ENCODE data around the gene OLFM2.
"Not testable (repeated sequence)": the region's sequence is repeated elsewhere in the genome, so short reads cannot be mapped to it uniquely, and the experiment has no call there.

OLFM2 gene

GRCh38 chr19:9847087-9847671 is 89.1 kb downstream of the OLFM2 start:
- Histone ChIP-seq H3K4me1 (ENCODE audit: control insufficient read depth, insufficient read depth, low read length) (peaks cover 11% of the 10 kb centered on the region), H3K27ac (ENCODE audit: low read depth, low read length) (no peak overlapping the region), H3K9me3 (ENCODE audit: control insufficient read depth, insufficient read depth, low read length) (no peaks in the 10 kb centered on the region), H3K36me3 (ENCODE audit: control insufficient read depth, insufficient read depth, low read length) (peaks cover 45% of the 10 kb centered on the region), H3K4me3 (ENCODE audit: low read depth, low read length) (no peak overlapping the region), H3K27me3 (ENCODE audit: control insufficient read depth, insufficient read depth, low read length) (no peaks in the 10 kb centered on the region), H3K9ac (ENCODE audit: low read depth, low read length) (no peak overlapping the region)

- H3K9ac ChIP-seq (ENCODE audit: low read depth, low read length); H3K27ac ChIP-seq (ENCODE audit: low read depth, low read length); H3K4me3 ChIP-seq (ENCODE audit: low read depth, low read length); H3K27me3 ChIP-seq (ENCODE audit: control insufficient read depth, insufficient read depth, low read length); H3K9me3 ChIP-seq (ENCODE audit: control insufficient read depth, insufficient read depth, low read length); H3K4me1 ChIP-seq (ENCODE audit: control insufficient read depth, insufficient read depth, low read length): not testable (repeated sequence)
- peaks cover 75% of the 10 kb centered on the region for H3K36me3 ChIP-seq (ENCODE audit: control insufficient read depth, insufficient read depth, low read length)
These were observed 92.6 kb downstream of the OLFM2 start for GRCh38 chr19:9843626-9844273.

- peaks cover 75% of the 10 kb centered on the region for H3K36me3 ChIP-seq (ENCODE audit: control insufficient read depth, insufficient read depth, low read length)
These were observed 93.3 kb downstream of the OLFM2 start for GRCh38 chr19:9842834-9843625.

GRCh38 chr19:9839415-9839814 is 96.9 kb downstream of the OLFM2 start:
- H3K4me1 ChIP-seq (ENCODE audit: control insufficient read depth, insufficient read depth, low read length) = no peaks in the 10 kb centered on the region
- H3K36me3 ChIP-seq (ENCODE audit: control insufficient read depth, insufficient read depth, low read length) = peaks cover 63% of the 10 kb centered on the region
- no peak overlapping the region for H3K9ac ChIP-seq (ENCODE audit: low read depth, low read length)
- no peak overlapping the region for H3K4me3 ChIP-seq (ENCODE audit: low read depth, low read length)
- H3K9me3 ChIP-seq (ENCODE audit: control insufficient read depth, insufficient read depth, low read length) = no peaks in the 10 kb centered on the region
- no peak overlapping the region for H3K27ac ChIP-seq (ENCODE audit: low read depth, low read length)
- no peaks in the 10 kb centered on the region for H3K27me3 ChIP-seq (ENCODE audit: control insufficient read depth, insufficient read depth, low read length)

More at GRCh38 chr19:9842834-9843625, 93.3 kb downstream of the OLFM2 start:
- Histone ChIP-seq H3K4me1 (ENCODE audit: control insufficient read depth, insufficient read depth, low read length) (no peaks in the 10 kb centered on the region), H3K4me3 (ENCODE audit: low read depth, low read length) (no peak overlapping the region), H3K27me3 (ENCODE audit: control insufficient read depth, insufficient read depth, low read length) (no peaks in the 10 kb centered on the region), H3K9ac (ENCODE audit: low read depth, low read length) (no peak overlapping the region), H3K27ac (ENCODE audit: low read depth, low read length) (no peak overlapping the region), H3K9me3 (ENCODE audit: control insufficient read depth, insufficient read depth, low read length) (no peaks in the 10 kb centered on the region)

- Histone ChIP-seq H3K9ac (ENCODE audit: low read depth, low read length) (no peak overlapping the region), H3K27ac (ENCODE audit: low read depth, low read length) (no peak overlapping the region), H3K36me3 (ENCODE audit: control insufficient read depth, insufficient read depth, low read length) (peaks cover 52% of the 10 kb centered on the region), H3K4me1 (ENCODE audit: control insufficient read depth, insufficient read depth, low read length) (no peaks in the 10 kb centered on the region), H3K27me3 (ENCODE audit: control insufficient read depth, insufficient read depth, low read length) (no peaks in the 10 kb centered on the region), H3K4me3 (ENCODE audit: low read depth, low read length) (no peak overlapping the region), H3K9me3 (ENCODE audit: control insufficient read depth, insufficient read depth, low read length) (no peaks in the 10 kb centered on the region)
These were observed 98.0 kb downstream of the OLFM2 start for GRCh38 chr19:9838324-9838723.

- Histone ChIP-seq H3K4me3 (ENCODE audit: low read depth, low read length) (peak overlapping the region; percentile 80), H3K9ac (ENCODE audit: low read depth, low read length) (no peak overlapping the region), H3K27ac (ENCODE audit: low read depth, low read length) (no peak overlapping the region), H3K36me3 (ENCODE audit: control insufficient read depth, insufficient read depth, low read length) (peaks cover 32% of the 10 kb centered on the region), H3K27me3 (ENCODE audit: control insufficient read depth, insufficient read depth, low read length) (no peaks in the 10 kb centered on the region), H3K9me3 (ENCODE audit: control insufficient read depth, insufficient read depth, low read length) (no peaks in the 10 kb centered on the region), H3K4me1 (ENCODE audit: control insufficient read depth, insufficient read depth, low read length) (no peaks in the 10 kb centered on the region)
These were observed 100.3 kb downstream of the OLFM2 start for GRCh38 chr19:9836021-9836420.

GRCh38 chr19:9835507-9835949 is 100.8 kb downstream of the OLFM2 start:
- no peaks in the 10 kb centered on the region for H3K4me1 ChIP-seq (ENCODE audit: control insufficient read depth, insufficient read depth, low read length)
- H3K9me3 ChIP-seq (ENCODE audit: control insufficient read depth, insufficient read depth, low read length) = no peaks in the 10 kb centered on the region
- peak overlapping the region; percentile 80 for H3K4me3 ChIP-seq (ENCODE audit: low read depth, low read length)
- H3K36me3 ChIP-seq (ENCODE audit: control insufficient read depth, insufficient read depth, low read length) = peaks cover 28% of the 10 kb centered on the region
- no peaks in the 10 kb centered on the region for H3K27me3 ChIP-seq (ENCODE audit: control insufficient read depth, insufficient read depth, low read length)
- peak overlapping the region; percentile 41 for H3K9ac ChIP-seq (ENCODE audit: low read depth, low read length)
- H3K27ac ChIP-seq (ENCODE audit: low read depth, low read length) = peak overlapping the region; percentile 35

- no peaks in the 10 kb centered on the region for H3K9me3 ChIP-seq (ENCODE audit: control insufficient read depth, insufficient read depth, low read length)
- H3K27ac ChIP-seq (ENCODE audit: low read depth, low read length) = peak within 1 kb of the TSS; percentile 35
- no peaks in the 10 kb centered on the region for H3K27me3 ChIP-seq (ENCODE audit: control insufficient read depth, insufficient read depth, low read length)
- H3K9ac ChIP-seq (ENCODE audit: low read depth, low read length) = peak within 1 kb of the TSS; percentile 41
- H3K36me3 ChIP-seq (ENCODE audit: control insufficient read depth, insufficient read depth, low read length) = peaks cover 28% of the 10 kb centered on the region
- H3K4me3 ChIP-seq (ENCODE audit: low read depth, low read length) = peak within 1 kb of the TSS; percentile 80
- no peaks in the 10 kb centered on the region for H3K4me1 ChIP-seq (ENCODE audit: control insufficient read depth, insufficient read depth, low read length)
These were observed 101.4 kb downstream of the OLFM2 start, which contains the start of gene PIN1 for GRCh38 chr19:9834726-9835506. TSS of gene PIN1 (plus strand) at chr19:9835318. CDS start at chr19:9835345, 27 bp downstream.

GRCh38 chr19:9834307-9834725 is 102.0 kb downstream of the OLFM2 start:
- no peak overlapping the region for H3K9ac ChIP-seq (ENCODE audit: low read depth, low read length)
- peaks cover 26% of the 10 kb centered on the region for H3K36me3 ChIP-seq (ENCODE audit: control insufficient read depth, insufficient read depth, low read length)
- no peaks in the 10 kb centered on the region for H3K9me3 ChIP-seq (ENCODE audit: control insufficient read depth, insufficient read depth, low read length)
- no peaks in the 10 kb centered on the region for H3K27me3 ChIP-seq (ENCODE audit: control insufficient read depth, insufficient read depth, low read length)
- no peaks in the 10 kb centered on the region for H3K4me1 ChIP-seq (ENCODE audit: control insufficient read depth, insufficient read depth, low read length)
- H3K4me3 ChIP-seq (ENCODE audit: low read depth, low read length) = peak overlapping the region; percentile 50
- H3K27ac ChIP-seq (ENCODE audit: low read depth, low read length) = no peak overlapping the region

- Histone ChIP-seq H3K4me1 (ENCODE audit: control insufficient read depth, insufficient read depth, low read length) (no peaks in the 10 kb centered on the region), H3K27me3 (ENCODE audit: control insufficient read depth, insufficient read depth, low read length) (no peaks in the 10 kb centered on the region), H3K4me3 (ENCODE audit: low read depth, low read length) (peak overlapping the region; percentile 91), H3K9me3 (ENCODE audit: control insufficient read depth, insufficient read depth, low read length) (no peaks in the 10 kb centered on the region), H3K36me3 (ENCODE audit: control insufficient read depth, insufficient read depth, low read length) (peaks cover 18% of the 10 kb centered on the region), H3K27ac (ENCODE audit: low read depth, low read length) (no peak overlapping the region), H3K9ac (ENCODE audit: low read depth, low read length) (peak overlapping the region; percentile 49; the same call in 1 of the 2 replicates)
These were observed 107.7 kb downstream of the OLFM2 start for GRCh38 chr19:9828551-9829063.
